ENCODE measurements around the gene MYORG.

MYORG gene

GRCh38 chr9:34398875-34399274 is 22.2 kb upstream of the MYORG start:
- Histone ChIP-seq H3K9ac (ENCODE audit: low read depth, low read length) (no peak overlapping the region), H3K36me3 (ENCODE audit: insufficient read depth, low read length) (no peaks in the 10 kb centered on the region), H3K9me3 (ENCODE audit: control insufficient read depth, insufficient read depth, low read length) (no peaks in the 10 kb centered on the region), H3K4me1 (ENCODE audit: insufficient read depth, low read length) (no peaks in the 10 kb centered on the region)

- Histone ChIP-seq H3K36me3 (ENCODE audit: insufficient read depth, low read length) (no peaks in the 10 kb centered on the region), H3K9me3 (ENCODE audit: control insufficient read depth, insufficient read depth, low read length) (no peaks in the 10 kb centered on the region), H3K4me1 (ENCODE audit: insufficient read depth, low read length) (no peaks in the 10 kb centered on the region), H3K9ac (ENCODE audit: low read depth, low read length) (no peak overlapping the region)
These were observed 19.8 kb upstream of the MYORG start for GRCh38 chr9:34396276-34397214.

- no peaks in the 10 kb centered on the region for H3K9me3 ChIP-seq (ENCODE audit: control insufficient read depth, insufficient read depth, low read length)
- no peaks in the 10 kb centered on the region for H3K36me3 ChIP-seq (ENCODE audit: insufficient read depth, low read length)
- H3K9ac ChIP-seq (ENCODE audit: low read depth, low read length) = no peak overlapping the region
- H3K4me1 ChIP-seq (ENCODE audit: insufficient read depth, low read length) = no peaks in the 10 kb centered on the region
These were observed 15.8 kb upstream of the MYORG start for GRCh38 chr9:34392511-34392910.

GRCh38 chr9:34387239-34387638 is 10.5 kb upstream of the MYORG start:
- no peak overlapping the region for H3K9ac ChIP-seq (ENCODE audit: low read depth, low read length)
- H3K36me3 ChIP-seq (ENCODE audit: insufficient read depth, low read length) = no peaks in the 10 kb centered on the region
- H3K4me1 ChIP-seq (ENCODE audit: insufficient read depth, low read length) = no peaks in the 10 kb centered on the region
- no peaks in the 10 kb centered on the region for H3K9me3 ChIP-seq (ENCODE audit: control insufficient read depth, insufficient read depth, low read length)

- Histone ChIP-seq H3K9ac (ENCODE audit: low read depth, low read length) (no peak overlapping the region), H3K9me3 (ENCODE audit: control insufficient read depth, insufficient read depth, low read length) (no peaks in the 10 kb centered on the region), H3K4me1 (ENCODE audit: insufficient read depth, low read length) (no peaks in the 10 kb centered on the region), H3K36me3 (ENCODE audit: insufficient read depth, low read length) (no peaks in the 10 kb centered on the region)
These were observed 10.0 kb upstream of the MYORG start for GRCh38 chr9:34386656-34387055.

GRCh38 chr9:34385561-34386230 is 9.0 kb upstream of the MYORG start:
- Histone ChIP-seq H3K36me3 (ENCODE audit: insufficient read depth, low read length) (no peaks in the 10 kb centered on the region), H3K9ac (ENCODE audit: low read depth, low read length) (no peak overlapping the region), H3K4me1 (ENCODE audit: insufficient read depth, low read length) (no peaks in the 10 kb centered on the region), H3K9me3 (ENCODE audit: control insufficient read depth, insufficient read depth, low read length) (no peaks in the 10 kb centered on the region)

- Histone ChIP-seq H3K36me3 (ENCODE audit: insufficient read depth, low read length) (no peaks in the 10 kb centered on the region), H3K9me3 (ENCODE audit: control insufficient read depth, insufficient read depth, low read length) (no peaks in the 10 kb centered on the region), H3K9ac (ENCODE audit: low read depth, low read length) (no peak overlapping the region), H3K4me1 (ENCODE audit: insufficient read depth, low read length) (no peaks in the 10 kb centered on the region)
These were observed 7.9 kb upstream of the MYORG start for GRCh38 chr9:34384368-34385165.

- Histone ChIP-seq H3K9ac (ENCODE audit: low read depth, low read length) (no peak overlapping the region), H3K9me3 (ENCODE audit: control insufficient read depth, insufficient read depth, low read length) (no peaks in the 10 kb centered on the region), H3K4me1 (ENCODE audit: insufficient read depth, low read length) (no peaks in the 10 kb centered on the region), H3K36me3 (ENCODE audit: insufficient read depth, low read length) (no peaks in the 10 kb centered on the region)
These were observed 7.2 kb upstream of the MYORG start for GRCh38 chr9:34383904-34384303.

- no peak overlapping the region for H3K9ac ChIP-seq (ENCODE audit: low read depth, low read length)
- no peaks in the 10 kb centered on the region for H3K4me1 ChIP-seq (ENCODE audit: insufficient read depth, low read length)
- no peaks in the 10 kb centered on the region for H3K9me3 ChIP-seq (ENCODE audit: control insufficient read depth, insufficient read depth, low read length)
- no peaks in the 10 kb centered on the region for H3K36me3 ChIP-seq (ENCODE audit: insufficient read depth, low read length)
These were observed 6.2 kb upstream of the MYORG start for GRCh38 chr9:34382879-34383278.

- H3K36me3 ChIP-seq (ENCODE audit: insufficient read depth, low read length) = no peaks in the 10 kb centered on the region
- H3K9ac ChIP-seq (ENCODE audit: low read depth, low read length) = no peak overlapping the region
- no peaks in the 10 kb centered on the region for H3K4me1 ChIP-seq (ENCODE audit: insufficient read depth, low read length)
- no peaks in the 10 kb centered on the region for H3K9me3 ChIP-seq (ENCODE audit: control insufficient read depth, insufficient read depth, low read length)
These were observed 5.4 kb upstream of the MYORG start for GRCh38 chr9:34382054-34382453.

- Histone ChIP-seq H3K9ac (ENCODE audit: low read depth, low read length) (peak overlapping the region; percentile 53; the same call in 1 of the 2 replicates), H3K9me3 (ENCODE audit: control insufficient read depth, insufficient read depth, low read length) (no peaks in the 10 kb centered on the region), H3K36me3 (ENCODE audit: insufficient read depth, low read length) (no peaks in the 10 kb centered on the region), H3K4me1 (ENCODE audit: insufficient read depth, low read length) (no peaks in the 10 kb centered on the region)
These were observed 4.6 kb upstream of the MYORG start for GRCh38 chr9:34381323-34381722.

- H3K9me3 ChIP-seq (ENCODE audit: control insufficient read depth, insufficient read depth, low read length) = no peaks in the 10 kb centered on the region
- H3K36me3 ChIP-seq (ENCODE audit: insufficient read depth, low read length) = no peaks in the 10 kb centered on the region
- H3K4me1 ChIP-seq (ENCODE audit: insufficient read depth, low read length) = peaks cover 2% of the 10 kb centered on the region; the same call in 1 of the 2 replicates
- H3K9ac ChIP-seq (ENCODE audit: low read depth, low read length) = peak overlapping the region; percentile 53; the same call in 1 of the 2 replicates
These were observed 4.0 kb upstream of the MYORG start for GRCh38 chr9:34380511-34381315.

- Histone ChIP-seq H3K9me3 (ENCODE audit: control insufficient read depth, insufficient read depth, low read length) (no peaks in the 10 kb centered on the region), H3K9ac (ENCODE audit: low read depth, low read length) (peak overlapping the region; percentile 28; the same call in 1 of the 2 replicates), H3K36me3 (ENCODE audit: insufficient read depth, low read length) (no peaks in the 10 kb centered on the region), H3K4me1 (ENCODE audit: insufficient read depth, low read length) (peaks cover 8% of the 10 kb centered on the region)
These were observed 3.4 kb upstream of the MYORG start for GRCh38 chr9:34380034-34380510.

All from ES-I3 (cell line).